GM23338 (cell line): ENCODE measurements around the gene PCSK2. TPM values are rescaled to one million over a fixed set of nuclear protein-coding genes. Genes with fewer than 3 reads are reported as not detected.

Experiments used
- ATAC-seq: fragments of 200-7000 bp; cut with Tn5 transposase; 3 replicates; pipeline ENCODE4 v1.9.1; 2020
- DNase-seq: peaks from one replicate; pipeline ENCODE4 v3.0.0-alpha.2; 2015; ENCODE audit warnings: low spot score
- H2AFZ ChIP-seq: fragments of 200-600 bp; sonication (generic); 2 replicates; pipeline ENCODE4 v1.8.0; 2016; ENCODE audit warnings: antibody characterized with exemption, mild to moderate bottlenecking, moderate library complexity
- H3F3A ChIP-seq: fragments of 200-600 bp; sonication (generic); replicated peaks from 2 replicates; pipeline ENCODE4 v1.8.0; 2017; ENCODE audit warnings: antibody characterized with exemption, mixed run types, low read depth
- H3K27ac ChIP-seq: fragments of 200-600 bp; sonication (generic); 2 replicates; pipeline ENCODE4 v1.6.1; 2016; ENCODE audit warnings: low read depth
- H3K27me3 ChIP-seq: fragments of 200-600 bp; sonication (generic); 2 replicates; pipeline ENCODE4 v1.8.0; 2016; ENCODE audit warnings: mild to moderate bottlenecking, mixed run types, moderate library complexity; ENCODE audit not compliant: insufficient read depth
- H3K36me3 ChIP-seq: fragments of 200-600 bp; sonication (generic); 2 replicates; pipeline ENCODE4 v1.8.0; 2016; ENCODE audit warnings: mild to moderate bottlenecking; ENCODE audit not compliant: insufficient read depth
- H3K4me1 ChIP-seq: fragments of 200-600 bp; sonication (generic); 2 replicates; pipeline ENCODE4 v1.8.0; 2016; ENCODE audit warnings: mild to moderate bottlenecking, moderate library complexity; ENCODE audit not compliant: insufficient read depth
- H3K4me2 ChIP-seq: fragments of 200-600 bp; sonication (generic); 2 replicates; pipeline ENCODE4 v1.7.1; 2017; ENCODE audit warnings: mixed run types
- H3K4me3 ChIP-seq: fragments of 200-600 bp; sonication (generic); 2 replicates; pipeline ENCODE4 v1.6.1; 2016; ENCODE audit warnings: mixed run types
- H3K79me2 ChIP-seq: fragments of 200-600 bp; sonication (generic); replicated peaks from 2 replicates; pipeline ENCODE4 v1.8.0; 2017; ENCODE audit warnings: mild to moderate bottlenecking; ENCODE audit not compliant: insufficient read depth
- H3K9me2 ChIP-seq: fragments of 200-600 bp; sonication (generic); 2 replicates; pipeline ENCODE4 v1.8.0; 2017; ENCODE audit not compliant: insufficient read depth
- H4K20me1 ChIP-seq: fragments of 200-600 bp; sonication (generic); replicated peaks from 2 replicates; pipeline ENCODE4 v1.8.0; 2017; ENCODE audit warnings: mild to moderate bottlenecking; ENCODE audit not compliant: insufficient read depth
- H3K27ac Mint-ChIP-seq: 2 replicates; pipeline ENCODE4 v1.8.0; 2020; ENCODE audit warnings: inconsistent platforms, mild to moderate bottlenecking, moderate library complexity, mixed read lengths
- H3K27me3 Mint-ChIP-seq: 3 replicates; pipeline ENCODE4 v1.8.0; 2022; ENCODE audit warnings: low read depth, mild to moderate bottlenecking, moderate library complexity, mixed read lengths, inconsistent platforms; ENCODE audit not compliant: insufficient read depth, poor library complexity
- H3K36me3 Mint-ChIP-seq: 3 replicates; pipeline ENCODE4 v1.8.0; 2021; ENCODE audit warnings: low read depth, mild to moderate bottlenecking, inconsistent platforms, moderate library complexity, mixed read lengths
- H3K4me1 Mint-ChIP-seq: 3 replicates; pipeline ENCODE4 v1.8.0; 2020; ENCODE audit warnings: mild to moderate bottlenecking, inconsistent platforms, mixed read lengths
- H3K4me3 Mint-ChIP-seq: 3 replicates; pipeline ENCODE4 v1.8.0; 2021; ENCODE audit warnings: moderate library complexity, mild to moderate bottlenecking, inconsistent platforms, mixed read lengths
- H3K9me3 Mint-ChIP-seq: 3 replicates; pipeline ENCODE4 v1.8.0; 2020; ENCODE audit warnings: moderate library complexity, mild to moderate bottlenecking, inconsistent platforms, mixed read lengths
- CREB1 ChIP-seq: fragments of 250-450 bp; sonication (Bioruptor Pico); IDR thresholded peaks from 2 replicates; pipeline ENCODE4 v1.5.0; 2020; ENCODE audit warnings: low read depth, mild to moderate bottlenecking, moderate library complexity
- CTCF ChIP-seq, 2 experiments: fragments of 200-600 bp in 1 of 2; sonication (generic) in 1 of 2; conservative IDR thresholded peaks; 2 replicates each; pipeline versions ENCODE4 v1.5.1 to v1.6.1; 2016 to 2017; ENCODE audit warnings: antibody characterized with exemption in 2 of 2, low read depth in 2 of 2, mild to moderate bottlenecking in 2 of 2, moderate library complexity in 1 of 2
- ETS1 ChIP-seq: IDR thresholded peaks from 2 replicates; pipeline ENCODE4 v1.6.1; 2016; ENCODE audit warnings: antibody characterized with exemption
- EZH2 ChIP-seq: fragments of 200-600 bp; sonication (generic); IDR thresholded peaks from one replicate; pipeline ENCODE4 v1.8.0; 2017; ENCODE audit warnings: antibody characterized with exemption, mild to moderate bottlenecking, low read depth; ENCODE audit not compliant: unreplicated experiment
- EZH2phosphoT487 ChIP-seq: fragments of 200-600 bp; sonication (generic); IDR thresholded peaks from one replicate; pipeline ENCODE4 v1.8.1; 2018; ENCODE audit warnings: antibody characterized with exemption; ENCODE audit not compliant: unreplicated experiment
- JUNB ChIP-seq: IDR thresholded peaks from one replicate; pipeline ENCODE4 v1.6.1; 2016; ENCODE audit warnings: antibody characterized with exemption; ENCODE audit not compliant: unreplicated experiment
- NANOG ChIP-seq: IDR thresholded peaks from 2 replicates; pipeline ENCODE4 v1.6.1; 2016; ENCODE audit warnings: antibody characterized with exemption, borderline replicate concordance
- POLR2AphosphoS5 ChIP-seq: IDR thresholded peaks from 2 replicates; pipeline ENCODE4 v1.6.1; 2016; ENCODE audit warnings: antibody characterized with exemption, low read depth
- REST ChIP-seq: IDR thresholded peaks from one replicate; pipeline ENCODE4 v1.6.1; 2018; ENCODE audit warnings: antibody characterized with exemption; ENCODE audit not compliant: unreplicated experiment
- STAT1 ChIP-seq: IDR thresholded peaks from one replicate; pipeline ENCODE4 v1.6.1; 2016; ENCODE audit warnings: antibody characterized with exemption; ENCODE audit not compliant: unreplicated experiment
- ZNF114 ChIP-seq: fragments of 250-450 bp; sonication (Bioruptor Pico); IDR thresholded peaks from 2 replicates; pipeline ENCODE4 v1.5.0; 2020; ENCODE audit warnings: mild to moderate bottlenecking, moderate library complexity
- ZNF331 ChIP-seq: fragments of 250-450 bp; sonication (Bioruptor Pico); IDR thresholded peaks from 2 replicates; pipeline ENCODE4 v1.5.0; 2020; ENCODE audit warnings: low read depth, mild to moderate bottlenecking, moderate library complexity
- ZNF462 ChIP-seq: fragments of 250-450 bp; sonication (Bioruptor Pico); IDR thresholded peaks from 2 replicates; pipeline ENCODE4 v1.5.0; 2020; ENCODE audit warnings: mild to moderate bottlenecking, moderate library complexity
- polyA plus RNA-seq: library from polyadenylated mRNA; unstranded; fragments of >200 nt; fragmentation: Nextera tagmentation; extraction: Ambion mirVana; gene quantifications from 2 replicates; pipeline ENCODE4 v1.2.1, GENCODE V29; 2016
- total RNA-seq: library from RNA; depleted of rRNA; stranded (reverse); fragments of >200 nt; shearing (Covaris generic); gene quantifications from 2 replicates; pipeline ENCODE4 v1.2.3, GENCODE V29; 2014

PCSK2 gene
- total and polyA plus RNA-seq, 2 experiments from 2014 or later: 0.37 to 1.1 TPM

GRCh38 chr20:17358854-17359253, 132.0 kb downstream of the PCSK2 start:
- Histone ChIP-seq H3K36me3 (no peaks in the 10 kb centered on the region), H3K4me3 (no peak overlapping the region), H3K27me3 (no peaks in the 10 kb centered on the region), H4K20me1 (no peaks in the 10 kb centered on the region), H3K4me1 (no peaks in the 10 kb centered on the region), H3K4me2 (no peak overlapping the region), H2AFZ (no peak overlapping the region), H3K27ac (no peak overlapping the region), H3K79me2 (no peaks in the 10 kb centered on the region), H3F3A (no peaks in the 10 kb centered on the region), H3K9me2 (peaks cover 4% of the 10 kb centered on the region; the same call in 1 of the 2 replicates)
- Mint-ChIP-seq H3K27me3 (peaks cover 3% of the 10 kb centered on the region), H3K27ac (no peak overlapping the region), H3K4me1 (no peaks in the 10 kb centered on the region), H3K36me3 (no peaks in the 10 kb centered on the region), H3K9me3 (no peaks in the 10 kb centered on the region), H3K4me3 (no peak overlapping the region)
- no peak for DNase-seq
- no peak for TF ChIP-seq POLR2AphosphoS5
- TF ChIP-seq NANOG: no peak
- no peak for TF ChIP-seq CTCF (conservative IDR thresholded peaks at IDR 0.05; ENCODE audit: low read depth in 2 of 2)
- TF ChIP-seq CREB1: no peak
- no peak for TF ChIP-seq ETS1
- no peak for TF ChIP-seq EZH2
- no peak for TF ChIP-seq REST
- no peak for TF ChIP-seq JUNB
- no peak for TF ChIP-seq ZNF114
- TF ChIP-seq STAT1: no peak
- TF ChIP-seq ZNF462: no peak
- no peak for TF ChIP-seq EZH2phosphoT487
- TF ChIP-seq ZNF331: no peak
- no peak for ATAC-seq
